ENCODE results near the gene HYDIN. TPM values are rescaled to one million over a fixed set of nuclear protein-coding genes. Genes with fewer than 3 reads are reported as not detected.

Gene HYDIN
- total and polyA plus RNA-seq, 7 donors = under 0.01 to 7.5 (median 1.6) TPM; not detected in 1

GRCh38 chr16:71247478-71247877 is 17.0 kb upstream of the HYDIN start:
- intact Hi-C loops (cut with DNase I) = no loop called here
- H3K4me3 ChIP-seq = no peak overlapping the region
- H3K27ac ChIP-seq = no peak overlapping the region
- no peaks in the 10 kb centered on the region for H3K4me1 ChIP-seq
- no peak for DNase-seq
- TF ChIP-seq EP300 (IDR thresholded peaks at IDR 0.05) (no peak), POLR2A (IDR thresholded peaks at IDR 0.05) (no peak), POLR2AphosphoS5 (IDR thresholded peaks at IDR 0.05) (no peak)
- TF ChIP-seq, protein P1, sequence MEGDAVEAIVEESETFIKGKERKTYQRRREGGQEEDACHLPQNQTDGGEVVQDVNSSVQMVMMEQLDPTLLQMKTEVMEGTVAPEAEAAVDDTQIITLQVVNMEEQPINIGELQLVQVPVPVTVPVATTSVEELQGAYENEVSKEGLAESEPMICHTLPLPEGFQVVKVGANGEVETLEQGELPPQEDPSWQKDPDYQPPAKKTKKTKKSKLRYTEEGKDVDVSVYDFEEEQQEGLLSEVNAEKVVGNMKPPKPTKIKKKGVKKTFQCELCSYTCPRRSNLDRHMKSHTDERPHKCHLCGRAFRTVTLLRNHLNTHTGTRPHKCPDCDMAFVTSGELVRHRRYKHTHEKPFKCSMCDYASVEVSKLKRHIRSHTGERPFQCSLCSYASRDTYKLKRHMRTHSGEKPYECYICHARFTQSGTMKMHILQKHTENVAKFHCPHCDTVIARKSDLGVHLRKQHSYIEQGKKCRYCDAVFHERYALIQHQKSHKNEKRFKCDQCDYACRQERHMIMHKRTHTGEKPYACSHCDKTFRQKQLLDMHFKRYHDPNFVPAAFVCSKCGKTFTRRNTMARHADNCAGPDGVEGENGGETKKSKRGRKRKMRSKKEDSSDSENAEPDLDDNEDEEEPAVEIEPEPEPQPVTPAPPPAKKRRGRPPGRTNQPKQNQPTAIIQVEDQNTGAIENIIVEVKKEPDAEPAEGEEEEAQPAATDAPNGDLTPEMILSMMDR (IDR thresholded peaks at IDR 0.05) = no peak
- H3K9me3 ChIP-seq = no peaks in the 10 kb centered on the region
- WGBS, 2 donors = 89% methylated on average over 7 of the region's 7 CpGs
- H3K36me3 ChIP-seq = no peaks in the 10 kb centered on the region
- H3K27me3 ChIP-seq = no peaks in the 10 kb centered on the region

DNA sequence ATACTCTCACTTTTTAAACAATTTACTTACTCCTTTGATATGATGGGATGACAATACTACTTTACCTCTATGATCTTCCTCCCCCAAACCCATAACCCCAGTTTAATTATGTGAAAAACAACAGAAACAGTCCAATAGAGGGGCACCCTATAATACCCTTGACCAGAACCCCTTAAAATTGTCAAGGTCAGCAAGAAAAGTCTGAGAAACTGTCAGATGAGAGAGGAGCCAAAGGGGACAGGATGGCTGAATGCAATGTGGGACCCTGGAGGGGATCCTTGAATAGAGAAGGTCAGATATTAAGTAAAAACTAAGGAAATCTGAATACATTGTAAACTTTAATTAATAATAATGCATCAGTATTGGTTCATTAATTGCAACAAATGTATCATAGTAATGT is 15.8 kb upstream of the HYDIN start:
- Histone ChIP-seq H3K36me3 (no peaks in the 10 kb centered on the region), H3K4me1 (no peaks in the 10 kb centered on the region), H3K27ac (no peak overlapping the region), H3K27me3 (no peaks in the 10 kb centered on the region), H3K4me3 (no peak overlapping the region), H3K9me3 (no peaks in the 10 kb centered on the region)
- intact Hi-C loops (cut with DNase I) = no loop called here
- DNase-seq = no peak
- TF ChIP-seq POLR2A (IDR thresholded peaks at IDR 0.05) (no peak), EP300 (IDR thresholded peaks at IDR 0.05) (no peak), POLR2AphosphoS5 (IDR thresholded peaks at IDR 0.05) (no peak)
- TF ChIP-seq, protein P1 (IDR thresholded peaks at IDR 0.05) = no peak

GRCh38 chr16:71244521-71244920 is 14.0 kb upstream of the HYDIN start:
- no peaks in the 10 kb centered on the region for H3K4me1 ChIP-seq
- WGBS, 2 donors = 93 to 95% methylated on average over 1 of the region's 1 CpG
- intact Hi-C loops (cut with DNase I) = no loop called here
- H3K27ac ChIP-seq = no peak overlapping the region
- H3K27me3 ChIP-seq = no peaks in the 10 kb centered on the region
- no peaks in the 10 kb centered on the region for H3K9me3 ChIP-seq
- no peaks in the 10 kb centered on the region for H3K36me3 ChIP-seq
- no peak for DNase-seq
- H3K4me3 ChIP-seq = no peak overlapping the region
- TF ChIP-seq EP300 (IDR thresholded peaks at IDR 0.05) (no peak), POLR2AphosphoS5 (IDR thresholded peaks at IDR 0.05) (no peak), POLR2A (IDR thresholded peaks at IDR 0.05) (no peak)
- TF ChIP-seq, protein P1 (IDR thresholded peaks at IDR 0.05) = no peak

- 16 to 53% methylated on average over 3 of the region's 3 CpGs for WGBS, 2 donors
- H3K4me1 ChIP-seq = no peaks in the 10 kb centered on the region
- DNase-seq = no peak
- TF ChIP-seq POLR2A (IDR thresholded peaks at IDR 0.05) (no peak), POLR2AphosphoS5 (IDR thresholded peaks at IDR 0.05) (no peak), EP300 (IDR thresholded peaks at IDR 0.05) (no peak)
- TF ChIP-seq, protein P1 (IDR thresholded peaks at IDR 0.05) = no peak
- intact Hi-C loops (cut with DNase I) = no loop called here
- no peak overlapping the region for H3K4me3 ChIP-seq
- H3K36me3 ChIP-seq = no peaks in the 10 kb centered on the region
- no peaks in the 10 kb centered on the region for H3K27me3 ChIP-seq
- H3K27ac ChIP-seq = no peak overlapping the region
- H3K9me3 ChIP-seq = no peaks in the 10 kb centered on the region
Observed at GRCh38 chr16:71242601-71243000, 12.1 kb upstream of the HYDIN start.

DNA sequence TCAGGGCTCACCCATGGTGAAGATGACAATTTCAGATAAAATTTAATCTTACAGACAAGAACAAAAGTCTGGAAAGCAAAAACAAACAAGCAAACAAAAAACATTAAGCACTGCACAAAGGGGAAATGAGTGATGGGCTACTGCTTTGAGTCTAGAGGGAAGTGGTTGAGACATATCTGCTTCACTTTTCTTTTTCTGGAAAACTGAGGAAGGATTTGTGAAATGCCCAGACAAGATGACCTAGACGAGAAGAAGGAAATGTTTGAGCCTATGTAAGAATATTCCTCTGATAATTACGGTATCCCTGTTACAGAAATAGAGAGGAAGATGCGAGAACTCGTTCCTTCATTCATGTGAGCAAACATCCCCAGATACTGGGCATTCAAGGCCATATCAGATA is 11.5 kb upstream of the HYDIN start:
- Histone ChIP-seq H3K27me3 (no peaks in the 10 kb centered on the region), H3K4me1 (no peaks in the 10 kb centered on the region), H3K4me3 (no peak overlapping the region), H3K36me3 (no peaks in the 10 kb centered on the region), H3K27ac (no peak overlapping the region), H3K9me3 (no peaks in the 10 kb centered on the region)
- 63 to 85% methylated on average over 4 of the region's 4 CpGs for WGBS, 2 donors
- TF ChIP-seq POLR2AphosphoS5 (IDR thresholded peaks at IDR 0.05) (no peak), EP300 (IDR thresholded peaks at IDR 0.05) (no peak), POLR2A (IDR thresholded peaks at IDR 0.05) (no peak)
- TF ChIP-seq, protein P1 (IDR thresholded peaks at IDR 0.05) = no peak
- no peak for DNase-seq
- intact Hi-C loops (cut with DNase I) = no loop called here

Data from sigmoid colon (tissue), 7 donors.